K562 (cell line): ENCODE data around the gene EEF2. TPM values are rescaled to one million over a fixed set of nuclear protein-coding genes. Genes with fewer than 3 reads are reported as not detected.

Experiments used
- ATF3 ChIP-seq, 2 experiments: fragments of 450-650 bp in 1 of 2; sonication (generic) in 1 of 2; formaldehyde crosslinking in 1 of 2; IDR thresholded peaks in 1 of 2; conservative IDR thresholded peaks in 1 of 2; 2 replicates each; pipeline versions ENCODE4 v1.6.1 to v1.8.1; 2016 to 2023; ENCODE audit warnings: mild to moderate bottlenecking in 2 of 2, moderate library complexity in 2 of 2, inconsistent platforms in 1 of 2, missing genetic modification reagents in 1 of 2
- CCNT2 ChIP-seq: IDR thresholded peaks from 2 replicates; pipeline ENCODE4 v1.6.1; 2011; ENCODE audit warnings: borderline replicate concordance, low read depth, mild to moderate bottlenecking, moderate library complexity, mixed read lengths, low read length; ENCODE audit not compliant: insufficient read length; ENCODE audit errors: extremely low read depth
- CGGBP1 ChIP-seq: fragments of 250-450 bp; sonication (Bioruptor Pico); IDR thresholded peaks from 2 replicates; pipeline ENCODE4 v1.9.0; 2021; ENCODE audit warnings: mild to moderate bottlenecking
- ERF ChIP-seq: fragments of 450-650 bp; formaldehyde crosslinking; IDR thresholded peaks from 2 replicates; pipeline ENCODE4 v1.4.0; 2020; ENCODE audit warnings: mild to moderate bottlenecking, mixed read lengths
- ILF3 ChIP-seq: fragments of 450-650 bp; IDR thresholded peaks from 2 replicates; pipeline ENCODE4 v1.6.1; 2018; ENCODE audit warnings: antibody characterized with exemption, mild to moderate bottlenecking, moderate library complexity, borderline replicate concordance
- POLR2AphosphoS5 ChIP-seq: IDR thresholded peaks from 2 replicates; pipeline ENCODE4 v1.6.1; 2011; ENCODE audit warnings: mild to moderate bottlenecking, low read depth, low read length, moderate library complexity; ENCODE audit not compliant: control insufficient read depth, insufficient read depth
- RBFOX2 ChIP-seq: fragments of 200-400 bp; formaldehyde crosslinking; IDR thresholded peaks from 2 replicates; pipeline ENCODE4 v1.6.1; 2017; ENCODE audit warnings: low read depth, mild to moderate bottlenecking, low read length, moderate library complexity
- RBM22 ChIP-seq: fragments of 200-400 bp; formaldehyde crosslinking; IDR thresholded peaks from 2 replicates; pipeline ENCODE4 v1.6.1; 2018; ENCODE audit warnings: low read length, low read depth; ENCODE audit not compliant: poor library complexity, severe bottlenecking
- SP1 ChIP-seq: sonication (generic); formaldehyde crosslinking; IDR thresholded peaks from 2 replicates; pipeline ENCODE4 v1.8.1; 2022; ENCODE audit warnings: mild to moderate bottlenecking, missing genetic modification reagents
- ZNF197 ChIP-seq: fragments of 200-800 bp; sonication (Bioruptor generic); IDR thresholded peaks from 2 replicates; pipeline ENCODE4 v1.6.1; 2016; ENCODE audit warnings: low read depth, missing genetic modification characterization, missing compliant biosample characterization
- polyA plus RNA-seq, 8 experiments: library from polyadenylated mRNA; depleted of rRNA in 4 of 8; stranded (reverse) in 5 of 8; unstranded in 3 of 8; fragments of >200 nt; fragmentation: Nextera tagmentation in 2 of 8; fragmentation: Illumina TruSeq in 1 of 8; extraction: Ambion mirVana in 2 of 8; extraction: Trizol in 1 of 8; gene quantifications; 2 replicates each; pipeline versions ENCODE4 v1.2.1 to v1.2.3, GENCODE V29; 2011 to 2014; ENCODE audit warnings: inconsistent platforms in 1 of 8, missing spikeins in 1 of 8
- total RNA-seq, 7 experiments: library from RNA; depleted of rRNA in 6 of 7; stranded (reverse); fragments of >200 nt in 6 of 7; fragmentation: Illumina TruSeq in 2 of 7; extraction: Trizol in 2 of 7; gene quantifications; 2 replicates each; pipeline versions ENCODE4 v1.2.1 to v1.2.3, GENCODE V29; 2011 to 2021; ENCODE audit warnings: low replicate concordance in 1 of 7
- TF ChIP-seq, protein P1 (sequence below): sonication (generic); formaldehyde crosslinking; IDR thresholded peaks from 2 replicates; pipeline ENCODE4 v1.8.0; 2022; ENCODE audit warnings: missing genetic modification reagents, mild to moderate bottlenecking, moderate library complexity, borderline replicate concordance
- TF ChIP-seq, protein P2 (sequence below), 3 experiments: fragments of 200-800 bp in 1 of 3; fragments of 250-450 bp in 1 of 3; fragments of 450-650 bp in 1 of 3; sonication (Bioruptor Pico) in 1 of 3; sonication (Bioruptor generic) in 1 of 3; formaldehyde crosslinking in 1 of 3; IDR thresholded peaks; 2 replicates each; pipeline versions ENCODE4 v1.6.1 to v1.8.0; 2016 to 2022; ENCODE audit warnings: mild to moderate bottlenecking in 2 of 3, missing genetic modification characterization in 2 of 3, missing compliant biosample characterization in 1 of 3, moderate library complexity in 1 of 3
- TF ChIP-seq, protein P3 (sequence below), 2 experiments: fragments of 450-650 bp in 1 of 2; IDR thresholded peaks; 2 replicates each; pipeline ENCODE4 v1.6.1; 2011 to 2017; ENCODE audit warnings: low read depth in 2 of 2, antibody characterized with exemption in 1 of 2, borderline replicate concordance in 1 of 2, low read length in 1 of 2, mild to moderate bottlenecking in 1 of 2, mixed read lengths in 1 of 2; ENCODE audit not compliant: control insufficient read depth in 1 of 2

EEF2 gene
- total and polyA plus RNA-seq, 9 of the 15 experiments (the other 6 are each of a cell fraction or from before 2014, with no cell fraction given): 372 to 3,003 (median 1,453) TPM

GRCh38 chr19:3975637-3976087 is 9.6 kb downstream of the EEF2 start (continued):
- TF ChIP-seq, protein P1, sequence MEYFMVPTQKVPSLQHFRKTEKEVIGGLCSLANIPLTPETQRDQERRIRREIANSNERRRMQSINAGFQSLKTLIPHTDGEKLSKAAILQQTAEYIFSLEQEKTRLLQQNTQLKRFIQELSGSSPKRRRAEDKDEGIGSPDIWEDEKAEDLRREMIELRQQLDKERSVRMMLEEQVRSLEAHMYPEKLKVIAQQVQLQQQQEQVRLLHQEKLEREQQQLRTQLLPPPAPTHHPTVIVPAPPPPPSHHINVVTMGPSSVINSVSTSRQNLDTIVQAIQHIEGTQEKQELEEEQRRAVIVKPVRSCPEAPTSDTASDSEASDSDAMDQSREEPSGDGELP (CRISPR knock-in tag): peak; percentile 24; the same call in 1 of the 2 replicates
- TF ChIP-seq CCNT2 (peak; percentile 10), SP1 (CRISPR knock-in tag) (peak; percentile 22; the same call in 1 of the 2 replicates), ERF (peak; percentile 79; the same call in 1 of the 2 replicates), RBFOX2 (peak; percentile 20; the same call in 1 of the 2 replicates), POLR2AphosphoS5 (peak; percentile 84), ZNF197 (CRISPR knock-in tag) (no peak), ILF3 (peak; percentile 94; the same call in 1 of the 2 replicates), RBM22 (peak; percentile 63), CGGBP1 (CRISPR knock-in tag) (0 out of 2 replicates have a peak, but pooled peaks have one; percentile 19), ATF3 (IDR thresholded peaks at IDR 0.05) (no peak), ATF3 (CRISPR knock-in tag; conservative IDR thresholded peaks at IDR 0.05) (0 out of 2 replicates have a peak, but pooled peaks have one; percentile 36)
- TF ChIP-seq, protein P2, sequence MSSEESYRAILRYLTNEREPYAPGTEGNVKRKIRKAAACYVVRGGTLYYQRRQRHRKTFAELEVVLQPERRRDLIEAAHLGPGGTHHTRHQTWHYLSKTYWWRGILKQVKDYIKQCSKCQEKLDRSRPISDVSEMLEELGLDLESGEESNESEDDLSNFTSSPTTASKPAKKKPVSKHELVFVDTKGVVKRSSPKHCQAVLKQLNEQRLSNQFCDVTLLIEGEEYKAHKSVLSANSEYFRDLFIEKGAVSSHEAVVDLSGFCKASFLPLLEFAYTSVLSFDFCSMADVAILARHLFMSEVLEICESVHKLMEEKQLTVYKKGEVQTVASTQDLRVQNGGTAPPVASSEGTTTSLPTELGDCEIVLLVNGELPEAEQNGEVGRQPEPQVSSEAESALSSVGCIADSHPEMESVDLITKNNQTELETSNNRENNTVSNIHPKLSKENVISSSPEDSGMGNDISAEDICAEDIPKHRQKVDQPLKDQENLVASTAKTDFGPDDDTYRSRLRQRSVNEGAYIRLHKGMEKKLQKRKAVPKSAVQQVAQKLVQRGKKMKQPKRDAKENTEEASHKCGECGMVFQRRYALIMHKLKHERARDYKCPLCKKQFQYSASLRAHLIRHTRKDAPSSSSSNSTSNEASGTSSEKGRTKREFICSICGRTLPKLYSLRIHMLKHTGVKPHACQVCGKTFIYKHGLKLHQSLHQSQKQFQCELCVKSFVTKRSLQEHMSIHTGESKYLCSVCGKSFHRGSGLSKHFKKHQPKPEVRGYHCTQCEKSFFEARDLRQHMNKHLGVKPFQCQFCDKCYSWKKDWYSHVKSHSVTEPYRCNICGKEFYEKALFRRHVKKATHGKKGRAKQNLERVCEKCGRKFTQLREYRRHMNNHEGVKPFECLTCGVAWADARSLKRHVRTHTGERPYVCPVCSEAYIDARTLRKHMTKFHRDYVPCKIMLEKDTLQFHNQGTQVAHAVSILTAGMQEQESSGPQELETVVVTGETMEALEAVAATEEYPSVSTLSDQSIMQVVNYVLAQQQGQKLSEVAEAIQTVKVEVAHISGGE (CRISPR knock-in tag; IDR thresholded peaks at IDR 0.05): no peak
- TF ChIP-seq, protein P3, sequence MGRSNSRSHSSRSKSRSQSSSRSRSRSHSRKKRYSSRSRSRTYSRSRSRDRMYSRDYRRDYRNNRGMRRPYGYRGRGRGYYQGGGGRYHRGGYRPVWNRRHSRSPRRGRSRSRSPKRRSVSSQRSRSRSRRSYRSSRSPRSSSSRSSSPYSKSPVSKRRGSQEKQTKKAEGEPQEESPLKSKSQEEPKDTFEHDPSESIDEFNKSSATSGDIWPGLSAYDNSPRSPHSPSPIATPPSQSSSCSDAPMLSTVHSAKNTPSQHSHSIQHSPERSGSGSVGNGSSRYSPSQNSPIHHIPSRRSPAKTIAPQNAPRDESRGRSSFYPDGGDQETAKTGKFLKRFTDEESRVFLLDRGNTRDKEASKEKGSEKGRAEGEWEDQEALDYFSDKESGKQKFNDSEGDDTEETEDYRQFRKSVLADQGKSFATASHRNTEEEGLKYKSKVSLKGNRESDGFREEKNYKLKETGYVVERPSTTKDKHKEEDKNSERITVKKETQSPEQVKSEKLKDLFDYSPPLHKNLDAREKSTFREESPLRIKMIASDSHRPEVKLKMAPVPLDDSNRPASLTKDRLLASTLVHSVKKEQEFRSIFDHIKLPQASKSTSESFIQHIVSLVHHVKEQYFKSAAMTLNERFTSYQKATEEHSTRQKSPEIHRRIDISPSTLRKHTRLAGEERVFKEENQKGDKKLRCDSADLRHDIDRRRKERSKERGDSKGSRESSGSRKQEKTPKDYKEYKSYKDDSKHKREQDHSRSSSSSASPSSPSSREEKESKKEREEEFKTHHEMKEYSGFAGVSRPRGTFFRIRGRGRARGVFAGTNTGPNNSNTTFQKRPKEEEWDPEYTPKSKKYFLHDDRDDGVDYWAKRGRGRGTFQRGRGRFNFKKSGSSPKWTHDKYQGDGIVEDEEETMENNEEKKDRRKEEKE (IDR thresholded peaks at IDR 0.05; ENCODE audit: borderline replicate concordance in 1 of 2, control insufficient read depth in 1 of 2, low read depth in 2 of 2, low read length in 1 of 2): peak in 1 of 2 experiments; percentile 54; a peak in 1 of 4 replicates
